A673 (cell line): Measurements from ENCODE around the gene MBD3. TPM values are rescaled to one million over a fixed set of nuclear protein-coding genes. Genes with fewer than 3 reads are reported as not detected.

ENCODE experiments used
- BruUV-seq: library from RNA; stranded (reverse); fragments of 400-500 nt; replicated peaks from 2 replicates; lab custom pipeline; 2021; lab: Mats Ljungman, UMichigan
- CTCF ChIA-PET: fragments of 300-600 bp; sonication (Branson Sonifier 250); formaldehyde crosslinking; loops from one replicate; lab custom pipeline; 2022; ENCODE audit warnings: antibody characterized with exemption; lab: Charles Lee
- POLR2A ChIA-PET: fragments of 300-600 bp; sonication (Branson Sonifier 250); formaldehyde crosslinking; loops from one replicate; lab custom pipeline; 2022; ENCODE audit warnings: antibody characterized with exemption; ENCODE audit not compliant: low non-redundant PET; lab: Charles Lee
- DNase-seq: peaks from one replicate; pipeline ENCODE4 v3.0.0-alpha.2; 2015; ENCODE audit warnings: low spot score
- H3K27ac ChIP-seq: fragments of 200-600 bp; sonication (generic); 2 replicates; pipeline ENCODE4 v1.5.1; 2016; ENCODE audit warnings: mixed run types, low read depth, mild to moderate bottlenecking, mixed read lengths, antibody characterized with exemption, low read length; ENCODE audit not compliant: poor library complexity, severe bottlenecking
- H3K27me3 ChIP-seq: fragments of 200-600 bp; sonication (generic); replicated peaks from 2 replicates; pipeline ENCODE4 v1.6.1; 2017; ENCODE audit warnings: mixed run types, low read depth, mild to moderate bottlenecking, mixed read lengths, antibody characterized with exemption, low read length; ENCODE audit not compliant: insufficient read depth, poor library complexity
- H3K36me3 ChIP-seq: fragments of 200-600 bp; sonication (generic); 2 replicates; pipeline ENCODE4 v1.6.1; 2016; ENCODE audit warnings: mixed run types, mild to moderate bottlenecking, mixed read lengths, antibody characterized with exemption, low read length; ENCODE audit not compliant: insufficient read depth, poor library complexity, severe bottlenecking
- H3K4me1 ChIP-seq: fragments of 200-600 bp; sonication (generic); 2 replicates; pipeline ENCODE4 v1.6.1; 2017; ENCODE audit warnings: mixed run types, mild to moderate bottlenecking, mixed read lengths, antibody characterized with exemption, low read length; ENCODE audit not compliant: insufficient read depth, poor library complexity, severe bottlenecking
- H3K4me3 ChIP-seq: fragments of 200-600 bp; sonication (generic); 2 replicates; pipeline ENCODE4 v1.5.1; 2016; ENCODE audit warnings: low read depth, mixed run types, mild to moderate bottlenecking, mixed read lengths, low read length; ENCODE audit not compliant: poor library complexity, severe bottlenecking
- H3K9me3 ChIP-seq: fragments of 200-600 bp; sonication (generic); 2 replicates; pipeline ENCODE4 v1.6.1; 2016; ENCODE audit warnings: mixed run types, low read depth, mild to moderate bottlenecking, mixed read lengths, antibody characterized with exemption, low read length; ENCODE audit not compliant: poor library complexity, severe bottlenecking
- EZH2 ChIP-seq: fragments of 200-600 bp; sonication (generic); IDR thresholded peaks from 2 replicates; pipeline ENCODE4 v1.6.1; 2017; ENCODE audit warnings: borderline replicate concordance, low read depth, mild to moderate bottlenecking, mixed read lengths, antibody characterized with exemption, low read length; ENCODE audit not compliant: poor library complexity, severe bottlenecking
- intact Hi-C: fragments of 100-400 bp; cut with micrococcal nuclease; formaldehyde crosslinking; loops from one replicate; pipeline ENCODE4 v1.10.0; 2022; ENCODE audit not compliant: unreplicated experiment
- total RNA-seq: library from RNA; stranded (reverse); gene quantifications from 2 replicates; pipeline ENCODE4 v1.2.3, GENCODE V29; 2021
- TF ChIP-seq, protein P1 (sequence below): fragments of 300-800, 200-600 bp; sonication (generic); conservative IDR thresholded peaks from 2 replicates; pipeline ENCODE4 v1.5.1; 2017; ENCODE audit warnings: low read depth, mild to moderate bottlenecking, antibody characterized with exemption, low read length, moderate library complexity, mixed read lengths

The MBD3 gene
- total RNA-seq, 1 experiment from 2014 or later: 138 TPM

DNA sequence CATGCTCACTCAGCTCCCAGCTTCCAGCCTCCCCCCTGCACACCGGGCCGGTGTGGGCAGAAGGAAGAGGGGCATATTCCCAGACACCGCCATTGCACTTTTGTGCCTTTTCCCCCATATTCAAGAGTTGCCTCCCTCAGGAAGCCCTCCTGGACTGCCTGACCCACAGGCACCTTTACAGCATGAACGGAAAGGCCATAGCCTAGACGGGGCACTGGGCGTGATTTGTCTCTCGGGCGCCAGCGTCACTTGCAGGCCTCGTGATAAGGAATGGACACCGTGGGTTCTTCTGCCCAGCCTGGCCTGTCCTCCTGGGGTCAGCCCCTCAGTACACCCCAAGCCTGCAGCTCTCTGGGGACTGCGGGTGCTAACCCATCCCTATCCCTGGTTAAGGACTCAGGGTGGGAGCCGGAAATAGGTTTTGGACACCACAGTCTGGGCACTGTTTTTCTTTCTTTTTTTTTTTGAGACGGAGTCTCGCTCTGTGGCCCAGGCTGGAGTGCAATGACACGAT, 13.5 kb upstream of the MBD3 start:
- no TSS peak for BruUV-seq
- Histone ChIP-seq H3K27ac (peak overlapping the region; percentile 87), H3K36me3 (peaks cover 27% of the 10 kb centered on the region), H3K27me3 (no peaks in the 10 kb centered on the region), H3K9me3 (no peaks in the 10 kb centered on the region), H3K4me3 (peak overlapping the region; percentile 83), H3K4me1 (peaks cover 6% of the 10 kb centered on the region)
- intact Hi-C loops: loop anchor here (2.0 to 10.0 kb wide), 3 partner anchors 46 to 189 kb away; partner anchors contain the start of gene TCF3
- TF ChIP-seq, protein P1, sequence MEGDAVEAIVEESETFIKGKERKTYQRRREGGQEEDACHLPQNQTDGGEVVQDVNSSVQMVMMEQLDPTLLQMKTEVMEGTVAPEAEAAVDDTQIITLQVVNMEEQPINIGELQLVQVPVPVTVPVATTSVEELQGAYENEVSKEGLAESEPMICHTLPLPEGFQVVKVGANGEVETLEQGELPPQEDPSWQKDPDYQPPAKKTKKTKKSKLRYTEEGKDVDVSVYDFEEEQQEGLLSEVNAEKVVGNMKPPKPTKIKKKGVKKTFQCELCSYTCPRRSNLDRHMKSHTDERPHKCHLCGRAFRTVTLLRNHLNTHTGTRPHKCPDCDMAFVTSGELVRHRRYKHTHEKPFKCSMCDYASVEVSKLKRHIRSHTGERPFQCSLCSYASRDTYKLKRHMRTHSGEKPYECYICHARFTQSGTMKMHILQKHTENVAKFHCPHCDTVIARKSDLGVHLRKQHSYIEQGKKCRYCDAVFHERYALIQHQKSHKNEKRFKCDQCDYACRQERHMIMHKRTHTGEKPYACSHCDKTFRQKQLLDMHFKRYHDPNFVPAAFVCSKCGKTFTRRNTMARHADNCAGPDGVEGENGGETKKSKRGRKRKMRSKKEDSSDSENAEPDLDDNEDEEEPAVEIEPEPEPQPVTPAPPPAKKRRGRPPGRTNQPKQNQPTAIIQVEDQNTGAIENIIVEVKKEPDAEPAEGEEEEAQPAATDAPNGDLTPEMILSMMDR: no peak
- no peak for TF ChIP-seq EZH2
- POLR2A ChIA-PET: interaction anchor here (0.6 kb wide), 1 partner anchor 185 kb away, joined by 3 read pairs; no protein-coding TSS in a partner anchor
- no peak for DNase-seq
- CTCF ChIA-PET: interaction anchor here (1.1 to 1.2 kb wide), 3 partner anchors 66 to 220 kb away, joined by 3 to 8 read pairs (median 5); no protein-coding TSS in a partner anchor

DNA sequence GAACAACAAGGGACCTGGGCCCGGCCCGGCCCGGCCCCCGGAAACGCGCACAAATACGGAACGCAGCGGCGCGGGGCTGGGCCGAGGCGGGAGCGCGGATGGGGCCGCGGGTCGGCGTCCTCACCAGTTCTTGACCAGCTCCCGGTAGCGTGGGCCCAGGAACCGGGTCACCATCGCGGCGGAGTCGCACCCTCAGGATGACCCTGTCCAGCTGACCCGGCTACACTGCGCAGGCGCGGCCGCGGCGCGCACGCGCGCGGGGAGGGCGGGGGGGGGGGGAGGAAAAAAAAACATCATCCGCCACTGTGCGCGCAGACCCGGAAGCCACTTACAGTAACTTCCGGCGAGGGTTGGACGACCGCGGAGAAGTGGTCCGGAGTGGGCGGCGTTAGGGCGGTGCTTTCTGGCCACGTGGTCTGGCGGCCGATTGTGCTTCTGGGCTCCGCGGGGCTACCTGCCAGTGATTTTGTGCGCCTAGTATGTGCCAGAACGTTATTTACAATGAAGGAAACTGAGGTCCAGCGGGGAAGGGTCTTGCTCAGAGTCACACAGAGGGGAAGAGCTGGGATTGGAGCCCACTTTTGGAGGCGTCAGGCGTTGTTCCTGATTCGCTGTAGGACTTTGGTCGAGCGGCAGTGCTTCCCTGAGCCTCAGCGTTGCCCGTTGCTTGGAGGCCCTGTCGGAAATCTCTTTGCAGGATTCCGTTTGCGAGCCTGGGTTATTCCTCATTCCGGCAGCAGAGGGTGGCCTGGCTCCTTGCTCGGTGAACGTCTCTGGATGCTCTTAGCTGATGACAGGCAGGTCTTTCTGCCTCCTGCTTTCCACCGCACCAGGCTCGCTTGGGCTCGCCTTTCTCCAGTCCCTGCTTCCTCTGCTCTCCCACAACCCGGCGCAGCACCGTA, 12.8 kb upstream of the MBD3 start, which contains the start of gene UQCR11:
TSS of gene UQCR11 (minus strand) at position 227 of the 902 bp plus-strand sequence. CDS start at position 174, 53 bp downstream.
- peak within 1 kb of the TSS; percentile 87 for H3K27ac ChIP-seq
- TSS peak; percentile 97 for BruUV-seq
- H3K4me3 ChIP-seq: peak within 1 kb of the TSS; percentile 83
- ChIA-PET CTCF (interaction anchor here (1.1 to 1.2 kb wide), 3 partner anchors 67 to 221 kb away, joined by 3 to 8 read pairs (median 5); no protein-coding TSS in a partner anchor), POLR2A (interaction anchor here (0.6 kb wide), 1 partner anchor 184 kb away, joined by 3 read pairs; no protein-coding TSS in a partner anchor)
- TF ChIP-seq, protein P1: peak; percentile 70
- TF ChIP-seq EZH2: no peak
- DNase-seq: peak; percentile 97
- peaks cover 20% of the 10 kb centered on the region for H3K36me3 ChIP-seq
- intact Hi-C loops: loop anchor here (2.0 to 10.0 kb wide), 3 partner anchors 47 to 189 kb away; partner anchors contain the start of gene TCF3
- no peaks in the 10 kb centered on the region for H3K27me3 ChIP-seq
- peaks cover 6% of the 10 kb centered on the region for H3K4me1 ChIP-seq
- H3K9me3 ChIP-seq: no peaks in the 10 kb centered on the region

- intact Hi-C loops: loop anchor here (10.0 kb wide), 1 partner anchor 193 kb away; no protein-coding TSS in a partner anchor
- H3K36me3 ChIP-seq: peaks cover 36% of the 10 kb centered on the region
- no peak for DNase-seq
- H3K9me3 ChIP-seq: no peaks in the 10 kb centered on the region
- CTCF ChIA-PET: no interaction called here
- no peak overlapping the region for H3K4me3 ChIP-seq
- peaks cover 6% of the 10 kb centered on the region for H3K4me1 ChIP-seq
- BruUV-seq: no TSS peak
- POLR2A ChIA-PET: no interaction called here
- H3K27me3 ChIP-seq: no peaks in the 10 kb centered on the region
- TF ChIP-seq EZH2: no peak
- TF ChIP-seq, protein P1: no peak
- no peak overlapping the region for H3K27ac ChIP-seq
These were observed 9.5 kb upstream of the MBD3 start for GRCh38 chr19:1602091-1602707.
